ENCODE measurements around the gene RBM39. TPM values are rescaled to one million over a fixed set of nuclear protein-coding genes. Genes with fewer than 3 reads are reported as not detected.
"Not testable (repeated sequence)": the region's sequence is repeated elsewhere in the genome, so short reads cannot be mapped to it uniquely, and the experiment has no call there.

Gene RBM39
- total RNA-seq, 1 donor from 2014 or later, result 438 TPM

- no peak for DNase-seq (ENCODE audit: low spot score)
- intact Hi-C loops (cut with DNase I), result no loop called here
- no peak for ATAC-seq
Observed at GRCh38 chr20:35730583-35731468, 11.2 kb downstream of the RBM39 start.

GRCh38 chr20:35729836-35730582 lies 12.1 kb downstream of the RBM39 start:
- DNase-seq (ENCODE audit: low spot score) (no peak), ATAC-seq (no peak)
- intact Hi-C loops (cut with DNase I), result no loop called here

- no peak for DNase-seq (ENCODE audit: low spot score)
- intact Hi-C loops (cut with DNase I), result no loop called here
- no peak for ATAC-seq
Observed at GRCh38 chr20:35729283-35729807, 12.7 kb downstream of the RBM39 start.

GRCh38 chr20:35726842-35727711 lies 15.0 kb downstream of the RBM39 start:
- no peak for ATAC-seq
- intact Hi-C loops (cut with DNase I), result no loop called here
- no peak for DNase-seq (ENCODE audit: low spot score)

GRCh38 chr20:35724321-35725230 lies 17.5 kb downstream of the RBM39 start:
- no peak for DNase-seq (ENCODE audit: low spot score)
- no peak for ATAC-seq
- intact Hi-C loops (cut with DNase I), result no loop called here

- intact Hi-C loops (cut with DNase I); ATAC-seq; DNase-seq (ENCODE audit: low spot score): not testable (repeated sequence)
Observed at GRCh38 chr20:35723652-35724320, 18.3 kb downstream of the RBM39 start.

- ATAC-seq; DNase-seq (ENCODE audit: low spot score); intact Hi-C loops (cut with DNase I): not testable (repeated sequence)
Observed at GRCh38 chr20:35723275-35723639, 18.8 kb downstream of the RBM39 start.

- intact Hi-C loops (cut with DNase I), result no loop called here
- no peak for DNase-seq (ENCODE audit: low spot score)
- no peak for ATAC-seq
Observed at GRCh38 chr20:35721621-35722020, 20.4 kb downstream of the RBM39 start.

- ATAC-seq, result no peak
- no peak for DNase-seq (ENCODE audit: low spot score)
Observed at GRCh38 chr20:35721219-35721618, 20.8 kb downstream of the RBM39 start.

GRCh38 chr20:35720165-35721123 lies 21.6 kb downstream of the RBM39 start:
- DNase-seq (ENCODE audit: low spot score) (no peak), ATAC-seq (no peak)
- intact Hi-C loops (cut with DNase I), result no loop called here

More at GRCh38 chr20:35721219-35721618, 20.8 kb downstream of the RBM39 start:
- intact Hi-C loops (cut with DNase I), result no loop called here

GRCh38 chr20:35719717-35720116 lies 22.3 kb downstream of the RBM39 start:
- intact Hi-C loops (cut with DNase I), result no loop called here
- ATAC-seq (no peak), DNase-seq (ENCODE audit: low spot score) (no peak)

GRCh38 chr20:35718972-35719635 lies 23.0 kb downstream of the RBM39 start:
- ATAC-seq, result no peak
- intact Hi-C loops (cut with DNase I), result no loop called here
- no peak for DNase-seq (ENCODE audit: low spot score)

- DNase-seq (ENCODE audit: low spot score); ATAC-seq; intact Hi-C loops (cut with DNase I): not testable (repeated sequence)
Observed at GRCh38 chr20:35718321-35718720, 23.7 kb downstream of the RBM39 start.

GRCh38 chr20:35716330-35716729 lies 25.7 kb downstream of the RBM39 start:
- ATAC-seq (no peak), DNase-seq (ENCODE audit: low spot score) (no peak)
- intact Hi-C loops (cut with DNase I), result no loop called here

- DNase-seq (ENCODE audit: low spot score) (no peak), ATAC-seq (no peak)
- intact Hi-C loops (cut with DNase I), result no loop called here
Observed at GRCh38 chr20:35715652-35716051, 26.4 kb downstream of the RBM39 start.

GRCh38 chr20:35714127-35714526 lies 27.9 kb downstream of the RBM39 start:
- intact Hi-C loops (cut with DNase I), result no loop called here
- DNase-seq (ENCODE audit: low spot score), result no peak
- no peak for ATAC-seq
